ENCODE data around the gene MEIKIN. TPM values are rescaled to one million over a fixed set of nuclear protein-coding genes. Genes with fewer than 3 reads are reported as not detected.

The MEIKIN gene
- total RNA-seq, 1 donor from 2014 or later: not detected

GRCh38 chr5:131947445-131947844 lies 2.0 kb upstream of the MEIKIN start:
- TF ChIP-seq, protein P1, sequence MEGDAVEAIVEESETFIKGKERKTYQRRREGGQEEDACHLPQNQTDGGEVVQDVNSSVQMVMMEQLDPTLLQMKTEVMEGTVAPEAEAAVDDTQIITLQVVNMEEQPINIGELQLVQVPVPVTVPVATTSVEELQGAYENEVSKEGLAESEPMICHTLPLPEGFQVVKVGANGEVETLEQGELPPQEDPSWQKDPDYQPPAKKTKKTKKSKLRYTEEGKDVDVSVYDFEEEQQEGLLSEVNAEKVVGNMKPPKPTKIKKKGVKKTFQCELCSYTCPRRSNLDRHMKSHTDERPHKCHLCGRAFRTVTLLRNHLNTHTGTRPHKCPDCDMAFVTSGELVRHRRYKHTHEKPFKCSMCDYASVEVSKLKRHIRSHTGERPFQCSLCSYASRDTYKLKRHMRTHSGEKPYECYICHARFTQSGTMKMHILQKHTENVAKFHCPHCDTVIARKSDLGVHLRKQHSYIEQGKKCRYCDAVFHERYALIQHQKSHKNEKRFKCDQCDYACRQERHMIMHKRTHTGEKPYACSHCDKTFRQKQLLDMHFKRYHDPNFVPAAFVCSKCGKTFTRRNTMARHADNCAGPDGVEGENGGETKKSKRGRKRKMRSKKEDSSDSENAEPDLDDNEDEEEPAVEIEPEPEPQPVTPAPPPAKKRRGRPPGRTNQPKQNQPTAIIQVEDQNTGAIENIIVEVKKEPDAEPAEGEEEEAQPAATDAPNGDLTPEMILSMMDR (conservative IDR thresholded peaks at IDR 0.05): no peak
- Mint-ChIP-seq H3K36me3 (ENCODE audit: low read depth) (no peaks in the 10 kb centered on the region), H3K27ac (ENCODE audit: unreplicated experiment) (no peak overlapping the region), H3K9me3 (no peaks in the 10 kb centered on the region), H3K4me3 (no peak overlapping the region), H3K27me3 (ENCODE audit: low read depth) (no peaks in the 10 kb centered on the region), H3K4me1 (no peaks in the 10 kb centered on the region)
- no peak for DNase-seq (ENCODE audit: low read depth, low spot score)

DNA sequence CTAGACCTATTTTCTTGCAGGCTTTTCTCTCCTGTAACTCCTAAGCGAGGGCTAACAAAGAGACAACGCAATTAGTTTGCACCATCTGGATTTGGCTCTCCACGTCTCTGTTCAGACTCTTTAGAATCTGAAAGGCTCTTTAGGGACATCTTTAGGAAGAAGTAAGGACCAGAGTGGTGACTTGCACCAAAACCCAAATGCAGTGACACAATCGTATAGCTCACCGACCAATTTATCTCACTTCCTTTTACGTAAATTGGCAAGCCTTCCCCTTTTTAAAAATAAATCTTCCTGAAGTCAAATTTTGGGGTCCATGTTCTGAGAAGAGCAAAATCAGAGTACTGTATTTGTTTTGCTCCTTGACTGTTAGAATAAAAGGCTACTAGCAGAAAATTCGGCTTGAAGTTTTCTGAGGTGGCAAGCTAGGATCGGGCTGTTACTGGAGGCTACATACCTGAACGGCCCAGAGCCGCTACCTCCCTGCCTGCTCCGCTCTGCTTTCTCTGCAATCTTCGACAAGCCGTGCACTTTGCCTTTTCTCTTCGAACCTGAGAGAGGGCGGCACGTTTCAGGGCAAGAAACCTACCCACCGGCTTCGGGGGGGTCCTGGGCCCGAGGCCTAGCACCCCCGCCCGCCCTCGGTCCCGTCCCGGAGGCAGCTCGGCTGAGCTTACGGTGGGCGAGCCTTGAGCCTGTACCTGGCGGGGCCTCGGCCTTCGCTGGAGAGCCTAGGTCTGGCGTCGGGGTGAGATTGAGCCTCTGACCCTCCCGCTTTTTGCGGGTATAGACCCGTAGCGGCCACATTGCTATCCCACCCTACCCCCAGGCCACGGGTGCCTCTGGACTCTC lies 537 bp downstream of the MEIKIN start:
- TF ChIP-seq, protein P1 (conservative IDR thresholded peaks at IDR 0.05): no peak
- no peak for DNase-seq (ENCODE audit: low read depth, low spot score)
- Mint-ChIP-seq H3K9me3 (no peaks in the 10 kb centered on the region), H3K36me3 (ENCODE audit: low read depth) (no peaks in the 10 kb centered on the region), H3K4me1 (no peaks in the 10 kb centered on the region), H3K27ac (ENCODE audit: unreplicated experiment) (no peak overlapping the region), H3K27me3 (ENCODE audit: low read depth) (no peaks in the 10 kb centered on the region), H3K4me3 (no peak overlapping the region)

DNA sequence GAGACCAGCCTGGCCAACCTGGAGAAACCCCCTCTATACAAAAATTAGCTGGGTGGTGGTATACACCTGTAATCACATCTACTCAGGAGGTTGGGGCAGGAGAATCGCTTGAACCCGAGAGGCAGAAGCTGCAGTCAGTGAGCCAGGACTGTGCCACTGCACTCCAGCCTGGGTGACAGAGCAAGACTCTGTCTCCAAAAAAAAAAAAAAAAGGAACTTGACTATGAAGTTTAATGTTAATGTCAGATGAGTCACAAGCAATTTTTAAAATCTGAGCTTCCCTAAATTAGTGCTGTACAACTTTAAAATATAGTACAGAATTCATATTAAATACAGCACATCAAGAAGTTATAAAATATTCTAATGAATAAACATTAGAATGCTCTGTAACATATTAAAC lies 1.5 kb downstream of the MEIKIN start:
- TF ChIP-seq, protein P1 (conservative IDR thresholded peaks at IDR 0.05): no peak

DNA sequence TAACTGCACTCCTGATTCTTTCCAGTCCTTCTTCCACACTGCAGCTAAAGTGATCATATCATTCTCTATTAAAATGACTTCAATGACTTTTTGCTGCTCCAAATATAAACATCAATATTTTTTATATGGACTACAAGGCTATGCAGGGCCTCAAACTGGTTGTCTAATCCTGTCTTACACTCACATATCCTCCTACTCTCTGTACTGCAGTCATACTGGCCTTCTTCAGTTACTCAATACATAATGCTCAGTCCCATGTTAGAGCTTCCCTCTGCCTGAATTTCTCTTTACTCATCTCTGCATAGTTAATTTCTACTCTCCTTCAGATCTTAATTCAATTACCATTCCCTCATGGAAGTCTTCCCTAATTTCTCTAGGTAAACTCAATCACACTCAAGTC lies 3.4 kb downstream of the MEIKIN start:
- Mint-ChIP-seq H3K27ac (ENCODE audit: unreplicated experiment) (no peak overlapping the region), H3K4me3 (no peak overlapping the region), H3K4me1 (no peaks in the 10 kb centered on the region), H3K9me3 (no peaks in the 10 kb centered on the region), H3K27me3 (ENCODE audit: low read depth) (no peaks in the 10 kb centered on the region), H3K36me3 (ENCODE audit: low read depth) (no peaks in the 10 kb centered on the region)
- TF ChIP-seq, protein P1 (conservative IDR thresholded peaks at IDR 0.05): no peak
- DNase-seq (ENCODE audit: low read depth, low spot score): no peak

More for the DNA sequence above, 1.5 kb downstream of the MEIKIN start:
- Mint-ChIP-seq H3K9me3 (no peaks in the 10 kb centered on the region), H3K27me3 (ENCODE audit: low read depth) (no peaks in the 10 kb centered on the region), H3K4me1 (no peaks in the 10 kb centered on the region), H3K27ac (ENCODE audit: unreplicated experiment) (no peak overlapping the region), H3K36me3 (ENCODE audit: low read depth) (no peaks in the 10 kb centered on the region), H3K4me3 (no peak overlapping the region)
- no peak for DNase-seq (ENCODE audit: low read depth, low spot score)

DNA sequence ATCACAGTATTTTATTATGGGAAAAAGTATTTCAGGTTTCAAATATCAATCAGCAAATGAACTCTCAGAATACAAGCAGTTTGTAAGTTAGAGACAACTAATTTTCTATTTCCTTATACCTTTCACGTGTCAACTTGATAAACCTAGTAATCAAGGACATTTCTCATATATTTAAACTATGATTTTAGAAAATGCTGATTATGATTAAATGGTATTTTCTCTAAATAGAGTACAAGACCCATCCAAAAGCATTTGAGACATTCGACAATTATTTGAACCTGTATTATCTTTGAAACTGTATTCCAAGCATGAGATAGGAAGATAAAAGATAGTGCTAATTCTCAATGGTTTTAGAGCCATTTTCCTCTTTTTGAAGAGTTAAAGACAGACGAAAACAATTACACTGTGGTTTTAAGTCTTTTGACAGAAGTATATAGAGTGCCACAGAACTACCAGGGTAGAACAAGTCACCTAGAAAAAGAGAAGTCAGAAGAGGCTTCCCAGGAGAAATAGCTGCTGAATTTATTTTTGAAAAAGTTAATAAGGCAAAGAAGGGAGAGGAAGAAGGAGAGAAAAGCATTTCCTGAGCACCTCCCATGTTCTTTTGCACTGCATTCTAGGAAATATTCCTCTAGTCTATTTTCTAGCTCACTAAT lies 5.6 kb downstream of the MEIKIN start:
- H3K4me1 Mint-ChIP-seq: no peaks in the 10 kb centered on the region
- H3K36me3 Mint-ChIP-seq (ENCODE audit: low read depth): no peaks in the 10 kb centered on the region
- H3K27me3 Mint-ChIP-seq (ENCODE audit: low read depth): peaks cover 4% of the 10 kb centered on the region
- no peaks in the 10 kb centered on the region for H3K9me3 Mint-ChIP-seq
- DNase-seq (ENCODE audit: low read depth, low spot score): no peak
- H3K27ac Mint-ChIP-seq (ENCODE audit: unreplicated experiment): no peak overlapping the region
- TF ChIP-seq, protein P1 (conservative IDR thresholded peaks at IDR 0.05): no peak
- H3K4me3 Mint-ChIP-seq: no peak overlapping the region
